ENCODE results near the gene ZC3H18.
A peak's percentile ranks its signal among the peaks of the same experiment; 100 is the strongest.

The ZC3H18 gene

GRCh38 chr16:88651989-88652761 is 82.0 kb downstream of the ZC3H18 start:
- H3K4me3 ChIP-seq (ENCODE audit: low read depth, low read length), result peak overlapping the region; percentile 48
- TF ChIP-seq CTCF (IDR thresholded peaks at IDR 0.05; ENCODE audit: borderline replicate concordance, insufficient read depth, low read depth, low read length), result no peak

GRCh38 chr16:88652762-88653063 is 82.5 kb downstream of the ZC3H18 start:
- no peak overlapping the region for H3K4me3 ChIP-seq (ENCODE audit: low read depth, low read length)
- no peak for TF ChIP-seq CTCF (IDR thresholded peaks at IDR 0.05; ENCODE audit: borderline replicate concordance, insufficient read depth, low read depth, low read length)

- no peak for TF ChIP-seq CTCF (IDR thresholded peaks at IDR 0.05; ENCODE audit: borderline replicate concordance, insufficient read depth, low read depth, low read length)
- no peak overlapping the region for H3K4me3 ChIP-seq (ENCODE audit: low read depth, low read length)
These were observed 82.9 kb downstream of the ZC3H18 start for GRCh38 chr16:88653101-88653500.

GRCh38 chr16:88653596-88654362 is 83.6 kb downstream of the ZC3H18 start:
- no peak for TF ChIP-seq CTCF (IDR thresholded peaks at IDR 0.05; ENCODE audit: borderline replicate concordance, insufficient read depth, low read depth, low read length)
- no peak overlapping the region for H3K4me3 ChIP-seq (ENCODE audit: low read depth, low read length)

- H3K4me3 ChIP-seq (ENCODE audit: low read depth, low read length), result no peak overlapping the region
- no peak for TF ChIP-seq CTCF (IDR thresholded peaks at IDR 0.05; ENCODE audit: borderline replicate concordance, insufficient read depth, low read depth, low read length)
These were observed 84.3 kb downstream of the ZC3H18 start for GRCh38 chr16:88654363-88655052.

GRCh38 chr16:88655053-88655732 is 85.0 kb downstream of the ZC3H18 start:
- H3K4me3 ChIP-seq (ENCODE audit: low read depth, low read length), result no peak overlapping the region
- TF ChIP-seq CTCF (IDR thresholded peaks at IDR 0.05; ENCODE audit: borderline replicate concordance, insufficient read depth, low read depth, low read length), result no peak
